ENCODE measurements around the gene BICRAL.
A peak's percentile ranks its signal among the peaks of the same experiment; 100 is the strongest.

The BICRAL gene

GRCh38 chr6:42758756-42759430, 23.0 kb upstream of the BICRAL start:
- TF ChIP-seq CTCF (conservative IDR thresholded peaks at IDR 0.05; ENCODE audit: low read length) = no peak

GRCh38 chr6:42761287-42762067, 20.4 kb upstream of the BICRAL start:
- DNase-seq (ENCODE audit: low read depth) = no peak
- no peak overlapping the region for H3K4me3 ChIP-seq (ENCODE audit: low read length)
- no peak for TF ChIP-seq CTCF (conservative IDR thresholded peaks at IDR 0.05; ENCODE audit: low read length)

More at GRCh38 chr6:42758756-42759430, 23.0 kb upstream of the BICRAL start:
- H3K4me3 ChIP-seq (ENCODE audit: low read length) = no peak overlapping the region
- no peak for DNase-seq (ENCODE audit: low read depth)

- no peak for TF ChIP-seq CTCF (conservative IDR thresholded peaks at IDR 0.05; ENCODE audit: low read length)
- DNase-seq (ENCODE audit: low read depth) = no peak
These were observed 19.4 kb upstream of the BICRAL start for GRCh38 chr6:42762426-42762859.

GRCh38 chr6:42762950-42763349, 18.9 kb upstream of the BICRAL start:
- DNase-seq (ENCODE audit: low read depth) = no peak
- no peak for TF ChIP-seq CTCF (conservative IDR thresholded peaks at IDR 0.05; ENCODE audit: low read length)
- H3K4me3 ChIP-seq (ENCODE audit: low read length) = no peak overlapping the region

More at GRCh38 chr6:42762426-42762859, 19.4 kb upstream of the BICRAL start:
- H3K4me3 ChIP-seq (ENCODE audit: low read length) = no peak overlapping the region

- no peak overlapping the region for H3K4me3 ChIP-seq (ENCODE audit: low read length)
- no peak for DNase-seq (ENCODE audit: low read depth)
- TF ChIP-seq CTCF (conservative IDR thresholded peaks at IDR 0.05; ENCODE audit: low read length) = no peak
These were observed 16.8 kb upstream of the BICRAL start for GRCh38 chr6:42764911-42765648.

GRCh38 chr6:42766163-42766670, 15.6 kb upstream of the BICRAL start:
- no peak overlapping the region for H3K4me3 ChIP-seq (ENCODE audit: low read length)
- peak; percentile 63 for DNase-seq (ENCODE audit: low read depth)
- no peak for TF ChIP-seq CTCF (conservative IDR thresholded peaks at IDR 0.05; ENCODE audit: low read length)

All from AG10803 (cell line).